GM18520 (cell line): ENCODE measurements around the gene BRD7.

Experiments used
- ATAC-seq: cut with Tn5 transposase; IDR thresholded peaks from one replicate; pipeline ENCODE4 v1.9.1; 2021; ENCODE audit not compliant: unreplicated experiment

The BRD7 gene

GRCh38 chr16:50390371-50390771 lies 21.6 kb upstream of the BRD7 start:
- ATAC-seq: no peak

GRCh38 chr16:50389900-50390299 lies 21.1 kb upstream of the BRD7 start:
- ATAC-seq: no peak

- ATAC-seq: no peak
Observed at GRCh38 chr16:50388496-50388895, 19.7 kb upstream of the BRD7 start.

- ATAC-seq: no peak
Observed at GRCh38 chr16:50386774-50387173, 18.0 kb upstream of the BRD7 start.

GRCh38 chr16:50386139-50386538 lies 17.4 kb upstream of the BRD7 start:
- no peak for ATAC-seq

- no peak for ATAC-seq
Observed at GRCh38 chr16:50384500-50385135, 15.8 kb upstream of the BRD7 start.

- no peak for ATAC-seq
Observed at GRCh38 chr16:50381679-50382440, 13.1 kb upstream of the BRD7 start.

GRCh38 chr16:50378417-50378816 lies 9.6 kb upstream of the BRD7 start:
- no peak for ATAC-seq

- ATAC-seq: no peak
Observed at GRCh38 chr16:50377001-50377400, 8.2 kb upstream of the BRD7 start.

- ATAC-seq: no peak
Observed at GRCh38 chr16:50373780-50374179, 5.0 kb upstream of the BRD7 start.

GRCh38 chr16:50373345-50373701 lies 4.5 kb upstream of the BRD7 start:
- ATAC-seq: no peak

GRCh38 chr16:50372611-50373344 lies 4.0 kb upstream of the BRD7 start:
- ATAC-seq: no peak

- ATAC-seq: no peak
Observed at GRCh38 chr16:50371936-50372595, 3.3 kb upstream of the BRD7 start.

- no peak for ATAC-seq
Observed at GRCh38 chr16:50371036-50371716, 2.4 kb upstream of the BRD7 start.

- ATAC-seq: no peak
Observed at GRCh38 chr16:50369133-50369804, 481 bp upstream of the BRD7 start.

- ATAC-seq: no peak
Observed at GRCh38 chr16:50367777-50368409, 895 bp downstream of the BRD7 start.

- no peak for ATAC-seq
Observed at GRCh38 chr16:50365791-50366575, 2.8 kb downstream of the BRD7 start.

GRCh38 chr16:50363656-50364055 lies 5.1 kb downstream of the BRD7 start:
- no peak for ATAC-seq

- ATAC-seq: no peak
Observed at GRCh38 chr16:50360779-50361178, 8.0 kb downstream of the BRD7 start.
